Natural killer cell (primary cell): ENCODE measurements around the gene EXOC3L4. TPM values are rescaled to one million over a fixed set of nuclear protein-coding genes. Genes with fewer than 3 reads are reported as not detected.
A peak's percentile ranks its signal among the peaks of the same experiment; 100 is the strongest.

Experiments
- ATAC-seq, 3 donors: fragments of 150-1000 bp in 2 of 3; fragments of 200-7000 bp in 1 of 3; cut with Tn5 transposase; 1 replicate in 1 of 3; 2 replicates in 2 of 3; pipeline ENCODE4 v1.10.0; 2021; ENCODE audit warnings: mild to moderate bottlenecking in 2 of 3, moderate library complexity in 2 of 3
- DNase-seq, 2 donors: peaks; one replicate each; pipeline versions ENCODE4 v3.0.0 to v3.0.0-alpha.2; 2013 to 2021; ENCODE audit warnings: mixed read lengths in 1 of 2
- H3K27ac ChIP-seq: one replicate; pipeline ENCODE4 v1.5.1; 2013; ENCODE audit warnings: mild to moderate bottlenecking, low read length
- H3K27me3 ChIP-seq: one replicate; pipeline ENCODE4 v1.6.1; 2013; ENCODE audit warnings: low read length; ENCODE audit not compliant: control insufficient read depth, insufficient read depth
- H3K36me3 ChIP-seq: one replicate; pipeline ENCODE4 v1.6.1; 2013; ENCODE audit warnings: low read length; ENCODE audit not compliant: control insufficient read depth, insufficient read depth
- H3K4me1 ChIP-seq: one replicate; pipeline ENCODE4 v1.6.1; 2013; ENCODE audit warnings: low read length; ENCODE audit not compliant: control insufficient read depth, insufficient read depth
- H3K4me3 ChIP-seq: one replicate; pipeline ENCODE4 v1.5.1; 2013; ENCODE audit warnings: low read length
- H3K9me3 ChIP-seq: one replicate; pipeline ENCODE4 v1.6.1; 2013; ENCODE audit warnings: low read length; ENCODE audit not compliant: control insufficient read depth, insufficient read depth
- H3K27ac Mint-ChIP-seq, 2 donors: one replicate each; pipeline ENCODE4 v1.8.0; 2022; ENCODE audit warnings: mild to moderate bottlenecking in 2 of 2, mixed read lengths in 2 of 2, moderate library complexity in 1 of 2
- H3K27me3 Mint-ChIP-seq, 2 donors: one replicate each; pipeline ENCODE4 v1.8.0; 2022; ENCODE audit warnings: low read depth in 2 of 2, mixed read lengths in 2 of 2
- H3K36me3 Mint-ChIP-seq: one replicate; pipeline ENCODE4 v1.8.0; 2022; ENCODE audit warnings: mixed read lengths
- H3K4me1 Mint-ChIP-seq, 2 donors: one replicate each; pipeline ENCODE4 v1.8.0; 2022; ENCODE audit warnings: mixed read lengths in 2 of 2
- H3K4me3 Mint-ChIP-seq: one replicate; pipeline ENCODE4 v1.8.0; 2022; ENCODE audit warnings: mild to moderate bottlenecking, moderate library complexity, mixed read lengths
- H3K9me3 Mint-ChIP-seq, 2 donors: one replicate each; pipeline ENCODE4 v1.8.0; 2022; ENCODE audit warnings: mixed read lengths in 2 of 2
- CTCF ChIP-seq: fragments of 200-600 bp; IDR thresholded peaks from one replicate; pipeline ENCODE4 v1.8.0; 2022; ENCODE audit warnings: antibody characterized with exemption
- WGBS: methylation state at CpG from one replicate; pipeline ENCODE4 v1.1.7; 2013; ENCODE audit warnings: missing lambda C conversion rate; ENCODE audit not compliant: insufficient coverage; 5-methylcytosine and 5-hydroxymethylcytosine counted together
- intact Hi-C: fragments of 100-400 bp; cut with micrococcal nuclease; formaldehyde crosslinking; loops from one replicate; pipeline ENCODE4 v1.14.2; 2022
- total RNA-seq, 4 donors: library from RNA; stranded (reverse); fragments of 120-200 nt in 1 of 4; gene quantifications; one replicate each; pipeline versions ENCODE4 v1.2.3 to v1.2.4, GENCODE V29; 2013 to 2022

Gene EXOC3L4
- total RNA-seq, 3 donors from 2014 or later (not counting 1 experiment from before 2014, with no cell fraction given): not detected

GRCh38 chr14:103103461-103104388 is 9.2 kb downstream of the EXOC3L4 start:
- no peaks in the 10 kb centered on the region for H3K36me3 Mint-ChIP-seq
- no peak for TF ChIP-seq CTCF
- Histone ChIP-seq H3K36me3 (no peaks in the 10 kb centered on the region), H3K27ac (no peak overlapping the region), H3K27me3 (peaks cover 14% of the 10 kb centered on the region), H3K9me3 (no peaks in the 10 kb centered on the region), H3K4me3 (no peak overlapping the region), H3K4me1 (peaks cover 19% of the 10 kb centered on the region)
- ATAC-seq (no peak), DNase-seq (peak in 1 of 2 donors; percentile 19)
- intact Hi-C loops: loop anchor here (2.0 kb wide), 1 partner anchor 189 kb away; no protein-coding TSS in a partner anchor
- WGBS: 10% methylated on average over 68 of the region's 68 CpGs
- H3K27ac Mint-ChIP-seq: no peak overlapping the region
- H3K9me3 Mint-ChIP-seq: no peaks in the 10 kb centered on the region
- H3K4me3 Mint-ChIP-seq: no peak overlapping the region
- H3K4me1 Mint-ChIP-seq: peaks cover 6 to 7% of the 10 kb centered on the region in 2 donors
- peaks cover 11 to 26% of the 10 kb centered on the region in 2 donors for H3K27me3 Mint-ChIP-seq

DNA sequence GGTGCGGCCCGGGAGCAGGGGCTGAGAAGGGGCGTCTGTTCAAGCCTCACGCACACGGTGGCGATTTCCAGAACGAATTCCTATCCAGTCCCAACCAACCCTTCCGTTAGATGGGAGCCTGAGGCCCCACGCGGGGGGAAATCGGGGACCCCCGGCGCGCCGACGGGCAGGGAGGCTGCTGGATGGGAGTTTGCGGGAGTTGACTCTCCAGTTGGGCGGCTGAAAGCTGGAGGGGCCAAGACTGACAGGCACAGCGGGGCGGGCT is 9.8 kb downstream of the EXOC3L4 start:
- 16% methylated on average over 20 of the region's 20 CpGs for WGBS
- intact Hi-C loops: loop anchor here (2.0 kb wide), 1 partner anchor 188 kb away; no protein-coding TSS in a partner anchor

DNA sequence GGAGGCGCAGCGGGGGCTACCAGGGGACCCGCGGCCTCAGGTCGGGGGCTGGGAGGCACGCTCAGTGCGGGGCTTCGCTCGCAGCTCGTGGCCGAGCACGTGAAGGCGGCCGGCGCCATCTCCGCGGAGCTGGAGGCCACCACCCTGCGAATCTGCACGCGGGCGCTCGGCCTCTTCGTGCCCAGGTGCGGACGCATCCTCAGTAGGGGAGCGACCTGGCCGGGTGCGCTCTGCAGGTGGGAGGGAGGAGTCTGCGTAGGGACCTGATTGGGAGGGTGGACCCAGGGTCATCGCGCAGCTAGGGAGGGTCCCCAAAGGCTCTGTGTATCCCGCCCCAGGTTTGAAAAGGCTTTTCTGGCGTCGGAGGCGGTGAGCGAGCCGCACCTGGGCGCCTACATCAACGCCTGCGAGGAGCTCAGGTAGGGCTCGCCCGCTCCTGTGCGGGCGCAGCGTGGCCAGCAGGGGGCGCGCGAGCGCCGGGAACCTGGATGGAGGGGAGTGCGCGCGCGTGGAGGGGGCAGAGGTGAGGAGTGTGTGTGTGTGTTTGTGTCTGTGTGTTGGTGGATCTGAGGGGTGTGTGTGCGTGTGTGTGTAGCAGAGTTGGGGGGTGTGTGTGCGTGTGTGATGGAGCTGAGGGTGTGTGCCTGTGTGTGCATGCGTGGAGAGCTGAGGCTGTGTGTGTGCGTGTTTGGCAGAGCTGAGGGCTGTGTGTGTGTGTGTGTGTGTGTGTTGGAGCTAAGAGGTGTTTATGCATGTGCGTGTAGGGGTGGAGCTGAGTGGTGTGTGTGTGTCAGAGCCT is 10.3 kb downstream of the EXOC3L4 start:
- Mint-ChIP-seq H3K27ac (no peak overlapping the region), H3K9me3 (no peaks in the 10 kb centered on the region), H3K27me3 (peaks cover 11 to 26% of the 10 kb centered on the region in 2 donors), H3K36me3 (no peaks in the 10 kb centered on the region), H3K4me1 (peaks cover 6 to 7% of the 10 kb centered on the region in 2 donors), H3K4me3 (no peak overlapping the region)
- Histone ChIP-seq H3K27me3 (peaks cover 14% of the 10 kb centered on the region), H3K27ac (no peak overlapping the region), H3K4me3 (no peak overlapping the region), H3K9me3 (no peaks in the 10 kb centered on the region), H3K4me1 (peaks cover 21% of the 10 kb centered on the region), H3K36me3 (no peaks in the 10 kb centered on the region)
- ATAC-seq: peak; percentile 78 to 89 (median 81)
- WGBS: 8% methylated on average over 59 of the region's 59 CpGs
- peak; percentile 84 for TF ChIP-seq CTCF
- peak; percentile 60 to 82 for DNase-seq
- intact Hi-C loops: loop anchor here (2.0 kb wide), 1 partner anchor 188 kb away; no protein-coding TSS in a partner anchor

More for the DNA sequence above, 9.8 kb downstream of the EXOC3L4 start:
- Histone ChIP-seq H3K4me1 (peaks cover 19% of the 10 kb centered on the region), H3K36me3 (no peaks in the 10 kb centered on the region), H3K27me3 (peaks cover 14% of the 10 kb centered on the region), H3K4me3 (no peak overlapping the region), H3K9me3 (no peaks in the 10 kb centered on the region), H3K27ac (no peak overlapping the region)
- Mint-ChIP-seq H3K4me1 (peaks cover 6 to 7% of the 10 kb centered on the region in 2 donors), H3K4me3 (no peak overlapping the region), H3K36me3 (no peaks in the 10 kb centered on the region), H3K27me3 (peaks cover 11 to 26% of the 10 kb centered on the region in 2 donors), H3K9me3 (no peaks in the 10 kb centered on the region), H3K27ac (no peak overlapping the region)
- ATAC-seq (no peak), DNase-seq (no peak)
- TF ChIP-seq CTCF: no peak
